ENCODE measurements around the gene BRWD1. TPM values are rescaled to one million over a fixed set of nuclear protein-coding genes. Genes with fewer than 3 reads are reported as not detected.

The BRWD1 gene
- polyA plus RNA-seq, 4 donors = 8.6 to 33.5 (median 9.9) TPM

DNA sequence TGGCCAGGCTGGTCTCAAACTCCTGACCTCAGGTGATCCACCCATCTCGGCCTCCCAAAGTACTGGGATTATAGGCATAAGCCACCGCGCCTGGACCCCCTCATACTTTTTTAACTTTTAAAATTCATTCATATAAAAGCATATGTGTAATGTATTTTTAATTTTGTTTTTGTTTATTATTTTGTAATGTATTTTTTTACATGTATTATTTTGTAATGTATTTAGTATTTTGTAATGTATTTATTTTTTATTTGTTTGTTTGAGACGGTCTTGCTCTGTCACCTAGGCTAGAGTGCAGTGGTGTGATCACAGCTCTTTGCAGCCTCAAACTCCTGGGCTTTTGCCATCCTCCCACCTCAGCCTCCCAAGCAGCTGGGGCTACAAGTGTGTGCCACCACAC is 12.0 kb upstream of the BRWD1 start:
- H3K4me3 ChIP-seq (ENCODE audit: low read depth in 1 of 3, low read length in 3 of 3) = no peak overlapping the region
- no peaks in the 10 kb centered on the region for H3K36me3 ChIP-seq (ENCODE audit: control insufficient read depth in 3 of 3, insufficient read depth in 2 of 3, low read depth in 1 of 3, low read length in 3 of 3)
- WGBS, 3 donors = 90 to 99% (median 97%) methylated on average over 4 of the region's 4 CpGs
- H3K4me1 ChIP-seq (ENCODE audit: control insufficient read depth in 3 of 3, insufficient read depth in 2 of 3, low read depth in 1 of 3, low read length in 2 of 3) = no peaks in the 10 kb centered on the region
- FAIRE-seq (no peak), DNase-seq (no peak)
- H3K27ac ChIP-seq (ENCODE audit: low read depth in 1 of 3, low read length in 2 of 3) = no peak overlapping the region
- no peaks in the 10 kb centered on the region for H3K27me3 ChIP-seq (ENCODE audit: control insufficient read depth in 3 of 3, insufficient read depth in 3 of 3, low read length in 3 of 3)
- H3K9me3 ChIP-seq (ENCODE audit: control insufficient read depth in 2 of 2, insufficient read depth in 1 of 2, low read depth in 1 of 2, low read length in 1 of 2) = no peaks in the 10 kb centered on the region

DNA sequence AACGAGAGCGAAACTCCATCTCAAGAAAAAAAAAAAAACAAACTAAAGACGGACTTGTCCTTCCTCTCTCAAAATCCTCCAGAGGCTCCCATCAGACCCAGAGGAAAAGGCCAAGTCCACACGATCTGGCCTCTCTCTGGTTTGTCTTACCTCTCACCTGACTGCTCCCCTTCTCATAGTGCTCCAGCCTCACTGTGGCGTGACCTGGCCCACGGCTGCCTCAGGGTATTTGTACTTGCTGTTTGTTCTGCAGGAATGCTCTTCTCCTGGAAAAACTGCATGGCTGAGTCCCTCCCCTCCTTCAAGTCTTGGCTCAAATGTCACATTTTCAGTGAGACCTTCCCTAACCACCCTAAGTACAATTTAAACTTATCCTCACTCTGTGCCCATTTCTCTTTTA is 8.0 kb upstream of the BRWD1 start:
- Histone ChIP-seq H3K36me3 (ENCODE audit: control insufficient read depth in 3 of 3, insufficient read depth in 2 of 3, low read depth in 1 of 3, low read length in 3 of 3) (no peaks in the 10 kb centered on the region), H3K4me3 (ENCODE audit: low read depth in 1 of 3, low read length in 3 of 3) (no peak overlapping the region), H3K9me3 (ENCODE audit: control insufficient read depth in 2 of 2, insufficient read depth in 1 of 2, low read depth in 1 of 2, low read length in 1 of 2) (no peaks in the 10 kb centered on the region), H3K4me1 (ENCODE audit: control insufficient read depth in 3 of 3, insufficient read depth in 2 of 3, low read depth in 1 of 3, low read length in 2 of 3) (peaks cover 0 to 7% (median 0%) of the 10 kb centered on the region in 3 donors), H3K27me3 (ENCODE audit: control insufficient read depth in 3 of 3, insufficient read depth in 3 of 3, low read length in 3 of 3) (no peaks in the 10 kb centered on the region), H3K27ac (ENCODE audit: low read depth in 1 of 3, low read length in 2 of 3) (no peak overlapping the region)
- 85 to 94% (median 90%) methylated on average over 6 of the region's 6 CpGs for WGBS, 3 donors
- no peak for DNase-seq
- FAIRE-seq = no peak

DNA sequence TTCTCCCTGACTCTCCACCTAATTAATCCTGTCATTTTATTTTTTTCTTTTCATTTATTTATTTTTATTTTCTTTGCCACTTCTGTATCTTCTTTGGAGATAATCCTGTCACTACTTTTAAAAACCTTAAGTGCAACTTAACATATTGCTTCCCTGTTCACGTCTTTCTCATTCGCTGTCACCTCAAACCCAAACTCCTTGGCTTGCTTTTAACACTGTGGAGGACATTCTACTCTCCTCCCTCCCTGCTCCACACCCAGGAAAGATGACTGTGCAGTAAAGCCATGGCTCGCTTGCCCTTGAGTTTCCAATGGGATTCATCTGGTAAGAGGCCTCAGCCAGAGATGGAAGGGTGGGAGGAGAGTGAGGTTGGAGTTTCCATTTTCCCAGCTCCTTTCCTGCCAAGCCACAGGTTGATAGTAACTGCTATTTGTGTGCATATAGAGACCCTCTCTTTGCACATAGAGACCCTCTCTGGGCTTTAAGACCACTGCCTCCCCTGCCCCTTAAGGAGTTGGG is 6.4 kb upstream of the BRWD1 start:
- WGBS, 3 donors = 83 to 95% (median 87%) methylated on average over 3 of the region's 3 CpGs
- no peak for DNase-seq

DNA sequence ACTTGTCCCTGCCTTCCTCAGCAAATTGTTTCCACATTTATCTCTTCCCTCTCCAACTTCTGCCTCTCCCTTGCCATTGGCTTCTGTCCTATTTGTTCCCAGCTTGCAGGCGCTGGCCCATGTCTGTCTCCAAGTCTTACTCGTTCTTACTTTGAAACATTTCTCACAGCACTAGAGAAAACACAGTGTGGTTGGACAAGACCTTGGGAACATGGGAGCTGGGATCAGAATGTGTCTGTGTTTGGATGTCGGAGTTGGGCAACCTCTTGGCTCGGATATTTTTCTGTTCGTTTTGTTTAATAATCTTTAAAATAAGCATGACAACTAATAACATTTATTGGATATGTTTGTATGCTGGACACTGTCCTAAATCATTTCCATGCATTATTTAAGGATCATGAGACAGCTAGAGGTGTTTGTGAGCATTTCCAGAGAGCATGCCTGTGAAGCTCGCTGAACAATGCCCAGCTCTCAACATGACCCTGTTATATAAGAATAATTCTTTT is 5.9 kb upstream of the BRWD1 start:
- 70 to 85% (median 82%) methylated on average over 6 of the region's 6 CpGs for WGBS, 3 donors
- Histone ChIP-seq H3K4me1 (ENCODE audit: control insufficient read depth in 3 of 3, insufficient read depth in 2 of 3, low read depth in 1 of 3, low read length in 2 of 3) (peaks cover 0 to 12% (median 0%) of the 10 kb centered on the region in 3 donors), H3K36me3 (ENCODE audit: control insufficient read depth in 3 of 3, insufficient read depth in 2 of 3, low read depth in 1 of 3, low read length in 3 of 3) (no peaks in the 10 kb centered on the region), H3K4me3 (ENCODE audit: low read depth in 1 of 3, low read length in 3 of 3) (no peak overlapping the region), H3K27me3 (ENCODE audit: control insufficient read depth in 3 of 3, insufficient read depth in 3 of 3, low read length in 3 of 3) (no peaks in the 10 kb centered on the region), H3K9me3 (ENCODE audit: control insufficient read depth in 2 of 2, insufficient read depth in 1 of 2, low read depth in 1 of 2, low read length in 1 of 2) (no peaks in the 10 kb centered on the region), H3K27ac (ENCODE audit: low read depth in 1 of 3, low read length in 2 of 3) (no peak overlapping the region)
- no peak for DNase-seq
- no peak for FAIRE-seq

More for the DNA sequence above, 6.4 kb upstream of the BRWD1 start:
- Histone ChIP-seq H3K9me3 (ENCODE audit: control insufficient read depth in 2 of 2, insufficient read depth in 1 of 2, low read depth in 1 of 2, low read length in 1 of 2) (no peaks in the 10 kb centered on the region), H3K4me1 (ENCODE audit: control insufficient read depth in 3 of 3, insufficient read depth in 2 of 3, low read depth in 1 of 3, low read length in 2 of 3) (peaks cover 0 to 9% (median 0%) of the 10 kb centered on the region in 3 donors), H3K27me3 (ENCODE audit: control insufficient read depth in 3 of 3, insufficient read depth in 3 of 3, low read length in 3 of 3) (no peaks in the 10 kb centered on the region), H3K36me3 (ENCODE audit: control insufficient read depth in 3 of 3, insufficient read depth in 2 of 3, low read depth in 1 of 3, low read length in 3 of 3) (no peaks in the 10 kb centered on the region), H3K4me3 (ENCODE audit: low read depth in 1 of 3, low read length in 3 of 3) (no peak overlapping the region), H3K27ac (ENCODE audit: low read depth in 1 of 3, low read length in 2 of 3) (no peak overlapping the region)
- no peak for FAIRE-seq

DNA sequence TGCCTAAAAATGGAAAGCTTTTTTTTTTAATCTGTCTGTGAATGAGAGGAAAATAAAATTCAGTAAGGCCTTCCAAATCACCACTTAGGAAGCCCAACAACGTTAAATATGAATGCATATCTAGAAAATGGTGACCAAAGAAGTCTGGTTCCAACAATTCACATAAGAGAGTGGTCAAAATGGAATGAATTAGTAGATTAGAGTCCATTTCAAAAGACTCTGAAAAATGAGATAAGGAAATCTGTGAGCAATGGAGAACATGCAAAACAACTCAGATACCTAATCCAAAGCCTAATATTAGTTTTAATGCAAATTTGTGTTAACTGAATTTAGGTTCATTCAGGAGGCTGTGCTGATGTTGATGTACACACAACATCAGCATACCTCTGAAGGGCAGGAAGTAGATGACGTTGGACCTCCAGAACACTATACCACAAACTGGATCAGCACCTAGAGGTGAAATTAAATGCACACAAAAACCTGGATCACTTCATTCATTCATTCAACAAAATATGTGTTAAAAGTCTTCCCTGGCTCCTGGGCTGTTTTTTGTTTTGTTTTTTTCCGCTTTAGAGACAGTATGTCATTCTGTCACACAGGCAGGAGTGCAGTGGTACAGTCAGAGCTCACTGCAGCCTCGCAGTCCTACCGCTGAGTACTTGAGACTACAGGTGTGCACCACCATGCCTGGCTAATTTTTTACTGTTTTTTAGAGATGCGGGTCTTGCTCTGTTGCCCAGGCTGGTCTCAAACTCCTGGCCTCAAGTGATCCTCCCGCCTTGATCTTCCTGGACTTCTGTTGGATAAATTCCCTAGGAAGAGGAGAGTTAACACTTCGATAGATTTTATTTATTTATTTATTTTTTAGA is 4.9 kb upstream of the BRWD1 start:
- Histone ChIP-seq H3K36me3 (ENCODE audit: control insufficient read depth in 3 of 3, insufficient read depth in 2 of 3, low read depth in 1 of 3, low read length in 3 of 3) (no peaks in the 10 kb centered on the region), H3K27me3 (ENCODE audit: control insufficient read depth in 3 of 3, insufficient read depth in 3 of 3, low read length in 3 of 3) (no peaks in the 10 kb centered on the region), H3K27ac (ENCODE audit: low read depth in 1 of 3, low read length in 2 of 3) (peak overlapping the region in 1 of 3 donors; percentile 50), H3K9me3 (ENCODE audit: control insufficient read depth in 2 of 2, insufficient read depth in 1 of 2, low read depth in 1 of 2, low read length in 1 of 2) (no peaks in the 10 kb centered on the region), H3K4me3 (ENCODE audit: low read depth in 1 of 3, low read length in 3 of 3) (no peak overlapping the region), H3K4me1 (ENCODE audit: control insufficient read depth in 3 of 3, insufficient read depth in 2 of 3, low read depth in 1 of 3, low read length in 2 of 3) (peaks cover 0 to 12% (median 0%) of the 10 kb centered on the region in 3 donors)
- FAIRE-seq (no peak), DNase-seq (no peak)
- WGBS, 3 donors = 81 to 90% (median 85%) methylated on average over 8 of the region's 8 CpGs

DNA sequence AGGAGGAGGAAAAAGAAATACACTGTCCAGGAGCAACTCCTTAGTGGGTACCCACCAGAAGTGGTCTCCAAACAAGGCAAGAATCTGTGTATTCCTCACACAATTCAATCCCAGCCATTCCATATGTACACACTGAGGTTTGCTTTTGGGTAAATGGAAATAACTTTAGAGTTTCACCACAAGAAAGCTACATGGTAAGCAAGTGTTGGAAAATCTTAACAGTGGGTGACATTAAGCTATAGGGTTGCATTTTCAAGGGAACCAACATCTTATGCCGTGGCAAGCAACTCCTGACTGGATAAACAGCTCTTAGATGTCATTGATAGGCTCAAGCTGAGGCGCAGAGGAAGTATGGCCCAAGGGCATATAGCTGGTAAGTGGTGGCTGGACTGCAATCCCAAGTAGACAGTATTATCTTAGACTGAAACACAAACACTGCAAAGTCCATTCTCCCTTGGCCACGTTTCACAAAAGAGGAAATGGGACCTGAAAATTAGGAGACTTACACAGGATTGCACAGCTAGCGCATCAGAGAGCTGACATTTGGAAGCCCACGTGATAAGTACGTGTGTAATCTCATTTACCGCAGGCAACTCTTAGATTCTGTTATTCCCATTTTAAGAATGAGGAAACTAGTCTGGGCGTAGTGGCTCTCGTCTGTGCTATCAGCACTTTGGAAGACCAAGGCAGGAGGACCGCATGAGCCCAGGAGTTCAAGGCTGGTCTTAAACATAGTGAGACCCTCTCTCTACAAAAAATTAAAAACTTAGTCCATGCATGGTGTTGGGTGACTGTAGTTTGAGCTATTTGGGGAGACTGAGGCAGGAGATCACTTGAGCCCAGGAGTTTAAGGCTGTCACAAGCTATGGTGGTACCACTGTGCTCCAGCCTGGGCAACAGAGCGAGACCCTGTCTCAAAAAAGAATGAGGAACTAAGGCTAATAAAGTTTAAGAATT is 4.0 kb upstream of the BRWD1 start:
- Histone ChIP-seq H3K27me3 (ENCODE audit: control insufficient read depth in 3 of 3, insufficient read depth in 3 of 3, low read length in 3 of 3) (no peaks in the 10 kb centered on the region), H3K36me3 (ENCODE audit: control insufficient read depth in 3 of 3, insufficient read depth in 2 of 3, low read depth in 1 of 3, low read length in 3 of 3) (no peaks in the 10 kb centered on the region), H3K27ac (ENCODE audit: low read depth in 1 of 3, low read length in 2 of 3) (peak overlapping the region in 2 of 3 donors; percentile 18 to 55), H3K4me1 (ENCODE audit: control insufficient read depth in 3 of 3, insufficient read depth in 2 of 3, low read depth in 1 of 3, low read length in 2 of 3) (peaks cover 0 to 12% (median 0%) of the 10 kb centered on the region in 3 donors), H3K9me3 (ENCODE audit: control insufficient read depth in 2 of 2, insufficient read depth in 1 of 2, low read depth in 1 of 2, low read length in 1 of 2) (no peaks in the 10 kb centered on the region), H3K4me3 (ENCODE audit: low read depth in 1 of 3, low read length in 3 of 3) (no peak overlapping the region)
- DNase-seq = peak; percentile 75 to 79
- no peak for FAIRE-seq
- WGBS, 3 donors = 18 to 63% (median 38%) methylated on average over 11 of the region's 11 CpGs

DNA sequence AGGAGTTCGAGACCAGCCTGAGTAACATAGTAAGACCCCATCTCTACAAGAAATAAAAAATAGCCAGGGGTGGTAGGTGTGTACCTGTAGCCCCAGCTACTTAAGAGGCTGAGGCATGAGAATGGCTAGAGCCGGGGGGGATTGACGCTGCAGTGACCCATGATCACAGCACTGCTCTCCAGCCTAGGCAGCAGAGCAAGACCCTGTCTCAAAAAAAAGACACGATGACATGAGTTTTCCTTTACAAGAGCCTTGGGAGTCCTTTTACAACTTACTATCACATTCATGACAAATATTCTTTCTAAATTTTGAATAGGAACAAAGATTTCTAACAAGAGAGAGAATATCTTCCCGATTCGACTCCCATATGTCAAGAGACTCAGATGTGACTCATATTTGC is 3.3 kb upstream of the BRWD1 start:
- peaks cover 0 to 16% (median 0%) of the 10 kb centered on the region in 3 donors for H3K4me1 ChIP-seq (ENCODE audit: control insufficient read depth in 3 of 3, insufficient read depth in 2 of 3, low read depth in 1 of 3, low read length in 2 of 3)
- no peaks in the 10 kb centered on the region for H3K27me3 ChIP-seq (ENCODE audit: control insufficient read depth in 3 of 3, insufficient read depth in 3 of 3, low read length in 3 of 3)
- FAIRE-seq (no peak), DNase-seq (no peak)
- H3K9me3 ChIP-seq (ENCODE audit: control insufficient read depth in 2 of 2, insufficient read depth in 1 of 2, low read depth in 1 of 2, low read length in 1 of 2) = no peaks in the 10 kb centered on the region
- no peaks in the 10 kb centered on the region for H3K36me3 ChIP-seq (ENCODE audit: control insufficient read depth in 3 of 3, insufficient read depth in 2 of 3, low read depth in 1 of 3, low read length in 3 of 3)
- 90 to 93% (median 91%) methylated on average over 6 of the region's 6 CpGs for WGBS, 3 donors
- H3K27ac ChIP-seq (ENCODE audit: low read depth in 1 of 3, low read length in 2 of 3) = peak overlapping the region in 2 of 3 donors; percentile 18 to 55
- H3K4me3 ChIP-seq (ENCODE audit: low read depth in 1 of 3, low read length in 3 of 3) = no peak overlapping the region
